ENCODE results near the gene ANKRD13B.
A peak's percentile ranks its signal among the peaks of the same experiment; 100 is the strongest.

ANKRD13B gene

DNA sequence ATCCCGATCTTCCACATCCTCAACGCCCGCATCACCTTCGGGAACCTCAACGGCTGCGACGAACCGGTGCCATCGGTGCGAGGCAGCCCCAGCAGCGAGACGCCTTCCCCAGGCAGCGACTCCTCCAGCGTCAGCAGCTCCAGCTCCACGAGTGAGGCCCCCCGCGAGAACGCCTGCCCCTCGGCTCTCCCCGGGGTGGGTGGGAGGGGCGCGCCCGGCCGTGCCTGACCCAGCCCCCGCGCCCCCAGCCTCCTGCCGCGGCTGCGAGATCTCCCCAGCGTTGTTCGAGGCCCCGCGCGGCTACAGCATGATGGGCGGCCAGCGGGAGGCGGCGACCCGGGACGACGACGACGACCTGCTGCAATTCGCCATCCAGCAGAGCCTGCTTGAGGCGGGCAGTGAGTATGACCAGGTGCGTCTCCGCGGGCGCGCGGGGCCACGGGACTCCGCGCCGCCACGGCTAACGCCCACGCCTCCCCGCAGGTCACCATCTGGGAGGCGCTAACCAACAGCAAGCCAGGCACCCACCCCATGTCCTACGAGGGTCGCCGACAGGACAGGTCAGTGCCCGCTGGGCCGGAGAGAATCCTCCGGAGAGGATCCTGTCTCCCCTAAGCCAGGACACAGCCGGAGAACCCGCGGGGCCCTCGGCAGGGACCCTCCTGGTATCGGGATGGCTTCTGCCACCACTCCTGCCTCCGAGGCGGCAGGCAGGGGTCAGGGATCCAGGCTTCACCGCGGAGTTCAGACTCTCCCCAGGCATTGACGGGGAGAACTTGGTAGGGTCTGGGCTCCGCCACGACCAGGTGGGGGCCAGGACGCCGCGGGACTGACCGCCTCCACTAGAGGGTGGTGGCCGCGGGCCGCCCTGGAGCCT, 19.7 kb downstream of the ANKRD13B start:
- in situ Hi-C loops (cut with MboI; ENCODE audit: low pct_unique_long_range_greater_than_20kb, low sequenced_read_pairs), result loop anchor here (25.0 kb wide), 1 partner anchor 475 kb away; no protein-coding TSS in a partner anchor
- DNase-seq, result no peak

DNA sequence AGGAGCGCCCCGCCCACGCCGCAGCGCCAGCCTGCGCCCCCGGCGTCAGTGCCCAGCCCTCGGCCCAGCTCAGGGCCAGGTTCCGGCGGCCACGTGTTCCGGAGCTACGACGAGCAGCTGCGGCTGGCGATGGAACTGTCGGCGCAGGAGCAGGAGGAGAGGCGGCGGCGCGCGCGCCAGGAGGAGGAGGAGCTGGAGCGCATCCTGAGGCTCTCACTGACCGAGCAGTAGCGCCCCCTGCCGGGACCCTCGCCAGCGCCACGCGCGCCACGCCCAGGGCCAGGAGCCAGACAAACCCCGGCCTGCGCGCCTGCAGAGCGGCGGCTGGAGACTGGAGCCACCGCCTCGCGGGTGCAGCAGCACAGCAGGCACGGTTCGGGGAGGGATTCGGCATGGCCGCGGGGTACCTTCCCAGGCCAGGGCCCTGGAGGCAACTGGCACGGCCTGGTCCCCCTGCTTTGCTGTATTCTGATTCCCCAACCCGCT, 20.5 kb downstream of the ANKRD13B start:
- DNase-seq, result no peak

DNA sequence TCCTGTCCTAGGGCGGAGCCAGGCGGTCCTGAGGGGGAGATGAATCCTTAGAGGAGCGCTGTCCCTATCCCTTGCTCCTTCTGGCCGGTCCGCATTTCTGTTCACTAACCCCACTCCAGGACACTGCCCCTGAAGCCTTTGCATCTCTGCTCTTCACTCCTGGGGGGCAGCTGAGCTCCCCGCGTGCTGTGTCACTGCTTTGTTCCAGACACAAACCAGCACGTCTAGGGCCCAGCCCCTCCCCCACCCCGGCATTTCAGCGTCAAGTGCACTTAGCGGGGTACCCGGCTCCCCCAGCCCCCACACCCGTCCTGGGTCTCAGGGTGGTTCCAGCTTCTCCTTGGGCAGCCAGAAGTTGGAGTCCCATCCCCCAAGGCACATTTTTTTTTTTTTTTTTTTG, 20.9 kb downstream of the ANKRD13B start:
- in situ Hi-C loops (cut with MboI; ENCODE audit: low pct_unique_long_range_greater_than_20kb, low sequenced_read_pairs), result loop anchor here (25.0 kb wide), 1 partner anchor 473 kb away; no protein-coding TSS in a partner anchor
- no peak for DNase-seq

More for the DNA sequence above, 20.5 kb downstream of the ANKRD13B start:
- in situ Hi-C loops (cut with MboI; ENCODE audit: low pct_unique_long_range_greater_than_20kb, low sequenced_read_pairs), result loop anchor here (25.0 kb wide), 1 partner anchor 474 kb away; no protein-coding TSS in a partner anchor

DNA sequence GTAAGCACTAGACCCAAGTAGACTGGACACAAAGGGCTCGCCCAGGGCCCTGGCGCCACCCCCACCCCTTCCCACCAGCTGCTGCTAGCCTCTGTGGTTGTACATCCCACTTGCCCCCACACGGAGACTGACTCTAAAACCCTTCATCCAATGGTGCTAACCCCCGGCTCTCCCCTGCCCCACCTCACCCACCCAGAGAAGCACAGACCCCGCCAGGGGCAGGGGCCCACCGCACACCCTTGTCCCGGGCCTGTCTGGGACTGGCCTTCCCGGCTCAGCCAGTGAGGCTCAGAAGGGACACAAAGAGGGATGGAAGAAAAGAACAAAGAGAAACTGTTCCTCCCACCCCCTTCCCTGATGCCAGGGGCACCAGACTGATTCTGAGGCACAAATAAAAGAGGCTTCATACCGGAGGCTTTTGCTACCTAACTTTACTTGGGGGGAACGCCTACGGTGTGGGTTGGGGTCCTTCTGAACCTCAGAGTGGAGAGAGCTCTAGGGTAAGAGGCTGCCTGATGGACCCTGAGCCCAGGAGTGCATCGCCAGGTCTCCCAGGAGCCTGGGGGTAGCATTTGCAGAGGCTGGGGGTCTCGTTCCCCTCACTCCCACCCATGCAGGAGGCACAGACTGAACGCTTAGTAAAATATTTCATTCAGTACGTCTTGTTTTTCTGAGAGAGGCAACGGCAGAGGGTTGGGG, 21.6 kb downstream of the ANKRD13B start:
- in situ Hi-C loops (cut with MboI; ENCODE audit: low pct_unique_long_range_greater_than_20kb, low sequenced_read_pairs), result loop anchor here (25.0 kb wide), 1 partner anchor 473 kb away; no protein-coding TSS in a partner anchor
- no peak for DNase-seq

DNA sequence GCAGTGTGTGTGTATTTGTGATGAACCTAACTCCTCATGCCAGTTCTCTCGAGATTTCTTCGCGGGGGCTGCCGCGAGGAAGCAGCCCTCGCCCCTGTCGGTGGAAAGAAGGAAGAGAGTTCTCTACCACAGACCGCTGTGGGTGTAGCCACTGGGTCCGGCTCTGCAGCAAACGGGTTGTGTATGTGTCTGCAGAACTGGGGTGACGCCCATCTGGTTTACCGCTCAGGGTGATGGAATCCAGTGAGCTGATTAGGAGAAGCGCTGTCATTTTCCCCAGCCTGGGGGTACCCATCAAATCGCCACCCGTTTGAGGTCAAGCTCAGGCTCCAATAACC, 22.1 kb downstream of the ANKRD13B start:
- in situ Hi-C loops (cut with MboI; ENCODE audit: low pct_unique_long_range_greater_than_20kb, low sequenced_read_pairs), result loop anchor here (25.0 kb wide), 1 partner anchor 472 kb away; no protein-coding TSS in a partner anchor
- peak; percentile 39 for DNase-seq

DNA sequence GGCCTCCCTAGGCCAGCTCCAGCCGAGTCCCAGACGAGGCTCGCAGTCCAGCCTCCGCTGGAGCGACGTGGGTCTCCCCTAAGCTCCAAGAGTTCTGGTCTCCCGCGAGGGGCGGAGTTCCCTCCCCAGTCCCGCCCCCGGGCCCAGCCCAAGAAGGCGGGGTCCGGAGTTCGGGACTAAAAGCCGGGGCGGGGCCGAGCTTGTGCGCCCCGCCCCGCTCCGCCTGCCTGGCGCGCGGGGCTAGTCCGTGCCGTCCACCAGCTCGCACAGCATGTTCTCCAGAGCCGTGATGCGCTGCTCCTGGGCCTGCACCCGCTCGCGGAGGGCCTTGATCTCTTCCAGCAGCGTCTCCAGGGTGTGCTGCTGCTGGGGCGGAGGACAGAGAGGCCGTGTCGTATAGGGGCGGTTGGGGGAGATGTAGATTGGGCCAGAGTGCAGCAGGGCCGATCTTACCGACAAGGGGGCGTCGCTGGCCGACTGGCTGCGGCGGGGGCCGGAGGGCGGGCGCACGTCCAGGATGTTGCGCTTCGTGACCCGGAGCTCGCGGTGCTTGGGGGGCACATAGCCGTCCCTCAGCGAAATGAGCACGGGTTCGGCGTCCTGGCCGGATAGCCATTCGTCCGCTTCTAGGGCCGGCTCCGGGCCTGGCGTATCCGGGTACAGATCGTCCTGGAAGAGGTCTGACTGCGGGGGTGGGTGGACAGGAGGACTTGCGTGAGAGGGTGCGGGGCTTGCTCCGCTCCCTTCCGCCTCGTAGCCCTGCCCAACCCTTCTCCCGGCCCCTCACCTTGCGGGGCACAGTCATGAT, 22.8 kb downstream of the ANKRD13B start:
- no peak for DNase-seq
- in situ Hi-C loops (cut with MboI; ENCODE audit: low pct_unique_long_range_greater_than_20kb, low sequenced_read_pairs), result loop anchor here (25.0 kb wide), 1 partner anchor 472 kb away; no protein-coding TSS in a partner anchor

DNA sequence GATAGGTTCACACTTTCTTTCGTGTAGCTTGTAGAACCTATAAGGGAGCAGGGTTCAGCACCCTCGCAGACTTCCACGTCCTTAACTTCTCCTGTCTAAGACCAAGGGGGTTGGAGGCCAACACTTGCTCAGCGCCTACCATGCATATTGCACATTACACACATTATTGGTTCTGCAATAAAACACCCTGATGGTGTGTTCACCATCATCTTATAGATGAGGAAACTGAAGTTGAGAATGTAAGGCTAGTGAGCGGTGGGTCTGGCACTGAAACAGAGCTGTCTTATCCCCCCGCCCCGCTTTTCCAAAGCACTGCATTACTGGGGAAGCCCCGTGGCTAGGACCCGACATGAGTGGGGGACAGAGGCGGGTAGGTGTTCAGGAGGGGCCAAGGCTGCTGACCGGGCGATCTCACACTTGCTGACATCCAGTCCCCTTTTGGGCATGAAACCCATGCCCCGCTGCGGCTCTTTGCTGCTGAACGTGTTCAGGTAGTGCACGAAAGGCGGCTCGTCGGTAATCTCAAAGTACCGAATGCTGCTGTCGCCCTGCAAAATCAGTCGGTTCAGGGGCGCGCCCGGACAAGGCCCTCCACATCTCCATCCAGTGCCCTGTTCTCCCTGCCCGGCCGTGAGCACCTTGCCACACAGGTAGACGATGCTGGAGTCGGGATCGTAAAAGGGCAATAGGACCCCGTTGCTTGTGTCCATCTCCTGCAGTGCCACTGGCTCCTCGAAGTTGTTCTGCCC, 23.5 kb downstream of the ANKRD13B start:
- DNase-seq, result no peak
- in situ Hi-C loops (cut with MboI; ENCODE audit: low pct_unique_long_range_greater_than_20kb, low sequenced_read_pairs), result loop anchor here (25.0 kb wide), 1 partner anchor 471 kb away; no protein-coding TSS in a partner anchor

DNA sequence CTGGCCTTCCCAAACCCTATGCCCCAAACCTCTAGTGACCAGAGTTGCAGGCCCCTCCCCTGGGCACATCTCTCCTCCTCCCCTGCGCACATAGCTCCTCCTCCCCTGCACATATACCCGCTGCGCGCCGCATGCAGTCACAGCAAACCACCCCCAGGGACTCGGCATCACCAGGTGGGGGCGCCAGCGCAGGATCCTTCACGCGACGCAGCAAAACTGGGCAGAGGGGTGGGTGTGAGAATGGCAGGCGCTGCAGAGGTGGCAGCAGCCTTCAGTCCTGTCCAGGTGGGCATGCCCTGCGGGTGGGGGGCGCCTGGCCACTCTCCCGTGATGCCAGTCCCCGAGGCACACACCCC, 24.2 kb downstream of the ANKRD13B start:
- peak; percentile 95 for DNase-seq
- in situ Hi-C loops (cut with MboI; ENCODE audit: low pct_unique_long_range_greater_than_20kb, low sequenced_read_pairs), result loop anchor here (25.0 kb wide), 1 partner anchor 470 kb away; no protein-coding TSS in a partner anchor

DNA sequence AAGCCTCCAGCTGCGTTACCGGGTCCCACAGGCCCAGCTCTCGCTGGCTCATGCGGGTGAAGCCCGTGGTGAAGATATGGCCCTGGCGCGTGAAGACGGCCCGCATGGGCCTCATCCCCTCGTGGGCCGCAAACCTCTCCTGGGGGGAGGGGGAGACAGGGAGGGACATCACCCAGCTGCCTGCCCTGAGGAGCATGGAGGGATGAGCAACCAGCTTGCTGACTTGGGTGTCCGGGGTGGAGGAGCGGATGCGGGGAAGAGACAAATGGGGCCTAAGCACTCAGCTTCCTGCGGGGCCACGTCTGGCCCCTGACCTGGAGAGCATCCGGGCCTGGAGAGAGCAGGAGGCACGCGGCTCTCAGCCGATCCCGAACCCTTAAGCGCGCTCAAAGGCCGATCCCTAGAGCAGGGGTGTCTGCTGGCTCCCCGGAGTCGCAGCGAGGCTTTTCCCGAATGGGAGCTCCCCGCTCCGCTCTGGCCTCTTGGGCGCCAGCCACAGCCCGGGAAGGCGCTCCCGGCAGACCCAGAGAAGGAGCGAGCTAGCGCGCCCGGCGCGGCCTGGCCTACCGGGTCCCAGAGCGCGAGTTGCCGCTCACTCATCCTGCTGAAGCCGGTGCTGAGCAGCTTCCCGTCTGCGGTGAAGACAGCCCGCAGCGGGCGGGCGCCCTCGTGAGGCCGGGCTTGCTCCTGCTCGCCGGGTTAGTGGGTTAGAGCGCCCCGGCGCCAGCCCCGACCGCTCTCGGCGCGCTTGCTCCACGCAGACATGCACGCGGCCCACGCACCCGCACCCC, 24.7 kb downstream of the ANKRD13B start:
- in situ Hi-C loops (cut with MboI; ENCODE audit: low pct_unique_long_range_greater_than_20kb, low sequenced_read_pairs), result loop anchor here (25.0 kb wide), 1 partner anchor 470 kb away; no protein-coding TSS in a partner anchor

DNA sequence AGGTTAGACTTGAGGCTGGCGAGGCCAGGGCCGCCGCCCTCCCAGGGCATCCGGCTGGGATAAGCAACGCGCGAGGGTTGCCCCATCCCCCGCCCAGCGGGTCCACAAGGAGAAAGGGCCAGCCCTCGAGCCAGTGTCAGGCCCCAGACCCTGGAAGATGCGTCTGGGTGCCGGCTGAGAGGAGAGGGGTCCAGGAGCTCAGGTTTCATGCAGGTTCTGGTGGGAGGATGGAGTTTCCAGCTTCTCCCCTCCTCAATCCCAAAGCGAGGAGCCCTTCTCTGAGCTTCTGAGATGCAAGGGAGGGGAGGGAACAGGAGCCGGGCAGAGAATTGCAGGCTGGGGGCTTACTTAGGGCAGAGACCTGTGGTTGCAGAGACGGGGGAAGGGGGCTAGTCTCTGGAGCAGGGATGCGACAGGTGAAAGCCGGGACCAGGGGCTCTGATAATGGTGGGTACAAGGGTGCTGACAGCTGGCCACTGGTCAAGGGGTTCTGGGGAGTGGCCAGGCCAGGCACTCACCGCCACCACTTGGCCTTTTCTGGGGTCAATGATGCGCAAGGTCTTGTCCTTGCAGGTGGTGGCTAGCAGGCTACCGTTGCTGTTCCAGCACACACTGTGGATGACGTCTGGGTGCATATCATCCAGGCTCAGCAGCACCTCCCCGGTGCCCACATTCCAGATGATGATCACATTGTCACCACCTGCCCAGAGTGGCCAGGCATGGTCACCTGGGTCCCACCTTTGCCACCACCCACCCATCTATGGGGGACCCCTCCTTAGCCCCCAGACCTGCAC, 25.5 kb downstream of the ANKRD13B start:
- no peak for DNase-seq
- in situ Hi-C loops (cut with MboI; ENCODE audit: low pct_unique_long_range_greater_than_20kb, low sequenced_read_pairs), result loop anchor here (25.0 kb wide), 1 partner anchor 469 kb away; no protein-coding TSS in a partner anchor

More for the DNA sequence above, 24.7 kb downstream of the ANKRD13B start:
- DNase-seq, result peak; percentile 89

DNA sequence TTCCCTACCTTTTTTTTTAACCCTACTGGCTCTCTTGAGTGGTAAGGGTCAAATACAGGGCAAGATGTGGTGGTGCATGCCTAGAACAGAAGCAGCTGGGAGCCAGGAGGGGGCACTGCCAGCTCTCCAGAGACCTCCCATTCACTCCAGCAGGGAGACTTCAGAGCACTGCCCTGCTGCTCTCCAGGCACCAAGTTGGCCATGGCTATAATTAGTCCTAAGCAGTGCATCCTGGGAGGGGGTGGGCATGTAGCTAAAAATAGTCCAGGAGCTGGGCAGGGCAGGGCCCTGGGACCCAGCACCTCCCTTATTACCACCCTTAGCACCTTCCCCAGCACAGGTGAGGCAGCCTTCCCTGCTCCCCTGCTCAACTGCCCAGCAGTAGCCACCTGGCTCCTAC, 26.3 kb downstream of the ANKRD13B start:
- in situ Hi-C loops (cut with MboI; ENCODE audit: low pct_unique_long_range_greater_than_20kb, low sequenced_read_pairs), result loop anchor here (25.0 kb wide), 1 partner anchor 468 kb away; no protein-coding TSS in a partner anchor
- peak; percentile 70 for DNase-seq

DNA sequence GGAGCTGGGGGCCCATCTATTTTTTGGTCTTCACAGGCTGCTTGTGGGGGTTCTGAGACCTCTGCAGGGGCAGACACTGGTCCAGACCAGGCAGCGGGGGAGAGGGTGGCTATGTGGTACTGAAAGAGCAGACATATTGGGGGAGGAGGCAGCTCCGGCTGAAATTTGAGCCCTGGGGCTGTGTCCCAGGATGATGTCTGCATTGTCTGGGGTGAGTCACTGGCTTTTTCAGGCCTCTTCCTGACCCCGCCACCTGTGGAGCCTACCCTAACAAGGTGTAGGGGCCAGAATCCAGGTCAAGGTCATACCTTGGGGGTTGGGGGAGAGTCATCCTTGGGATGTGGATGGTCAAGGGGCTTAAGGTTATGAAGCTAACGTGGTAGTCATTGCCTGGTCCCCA, 27.3 kb downstream of the ANKRD13B start:
- no peak for DNase-seq
- in situ Hi-C loops (cut with MboI; ENCODE audit: low pct_unique_long_range_greater_than_20kb, low sequenced_read_pairs), result loop anchor here (25.0 kb wide), 1 partner anchor 467 kb away; no protein-coding TSS in a partner anchor

DNA sequence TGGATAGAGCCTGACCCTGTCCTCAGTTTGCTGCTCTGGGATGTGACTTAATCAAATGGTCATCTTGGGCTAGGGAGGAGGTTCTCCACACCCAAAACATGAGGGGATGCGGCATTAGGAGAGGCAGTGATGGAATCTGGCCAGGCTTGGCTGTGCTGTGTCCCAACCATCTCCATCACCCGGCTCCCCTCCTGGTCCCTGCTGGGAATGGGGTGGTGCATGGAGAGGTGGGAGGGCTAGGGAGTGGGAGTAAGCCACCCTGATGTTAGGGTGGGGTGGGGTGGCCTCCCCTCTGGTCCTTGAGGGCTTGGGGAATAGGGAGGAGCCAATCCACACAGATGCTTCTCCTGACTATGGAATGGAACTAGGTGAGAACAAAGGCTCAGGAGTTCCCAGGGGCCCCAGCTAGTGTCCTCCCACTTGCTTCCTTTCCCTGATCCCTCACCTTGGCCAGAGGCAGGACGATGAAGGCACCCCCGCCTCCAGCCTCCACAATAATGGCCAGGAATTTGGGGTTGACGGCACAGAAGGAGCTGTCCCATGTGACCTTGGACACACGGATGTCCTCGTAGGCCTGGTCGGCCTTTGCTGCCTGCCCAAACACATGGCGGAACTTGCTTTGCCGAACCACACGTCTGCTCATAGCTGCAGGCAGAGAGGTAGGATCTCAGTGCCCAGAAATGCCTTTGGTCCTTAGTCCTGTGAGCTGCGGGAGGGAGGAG, 28.0 kb downstream of the ANKRD13B start:
- DNase-seq, result no peak
- in situ Hi-C loops (cut with MboI; ENCODE audit: low pct_unique_long_range_greater_than_20kb, low sequenced_read_pairs), result loop anchor here (25.0 kb wide), 1 partner anchor 466 kb away; no protein-coding TSS in a partner anchor

DNA sequence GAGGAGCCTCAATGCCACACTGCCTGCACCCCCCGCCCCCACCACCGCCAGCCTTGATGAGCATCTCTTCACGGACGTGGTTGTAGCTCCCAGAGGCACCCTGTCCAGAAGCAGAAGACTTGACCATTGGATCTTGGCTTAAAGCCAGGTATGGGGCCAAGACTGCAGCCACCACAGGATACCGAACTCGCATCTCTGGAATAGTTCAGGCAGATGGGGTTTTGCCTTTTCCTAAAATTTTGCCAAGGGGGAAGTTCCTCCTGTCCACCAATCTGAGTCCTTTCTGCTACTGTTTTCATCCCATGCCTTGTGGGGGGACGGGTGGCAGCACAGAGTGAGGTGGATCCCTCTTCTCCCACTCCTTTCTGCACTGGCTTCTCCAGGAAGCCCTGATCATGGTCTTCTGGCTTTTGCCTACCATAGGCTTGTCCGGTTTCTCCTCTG, 28.8 kb downstream of the ANKRD13B start:
- in situ Hi-C loops (cut with MboI; ENCODE audit: low pct_unique_long_range_greater_than_20kb, low sequenced_read_pairs), result loop anchor here (25.0 kb wide), 1 partner anchor 466 kb away; no protein-coding TSS in a partner anchor
- no peak for DNase-seq

DNA sequence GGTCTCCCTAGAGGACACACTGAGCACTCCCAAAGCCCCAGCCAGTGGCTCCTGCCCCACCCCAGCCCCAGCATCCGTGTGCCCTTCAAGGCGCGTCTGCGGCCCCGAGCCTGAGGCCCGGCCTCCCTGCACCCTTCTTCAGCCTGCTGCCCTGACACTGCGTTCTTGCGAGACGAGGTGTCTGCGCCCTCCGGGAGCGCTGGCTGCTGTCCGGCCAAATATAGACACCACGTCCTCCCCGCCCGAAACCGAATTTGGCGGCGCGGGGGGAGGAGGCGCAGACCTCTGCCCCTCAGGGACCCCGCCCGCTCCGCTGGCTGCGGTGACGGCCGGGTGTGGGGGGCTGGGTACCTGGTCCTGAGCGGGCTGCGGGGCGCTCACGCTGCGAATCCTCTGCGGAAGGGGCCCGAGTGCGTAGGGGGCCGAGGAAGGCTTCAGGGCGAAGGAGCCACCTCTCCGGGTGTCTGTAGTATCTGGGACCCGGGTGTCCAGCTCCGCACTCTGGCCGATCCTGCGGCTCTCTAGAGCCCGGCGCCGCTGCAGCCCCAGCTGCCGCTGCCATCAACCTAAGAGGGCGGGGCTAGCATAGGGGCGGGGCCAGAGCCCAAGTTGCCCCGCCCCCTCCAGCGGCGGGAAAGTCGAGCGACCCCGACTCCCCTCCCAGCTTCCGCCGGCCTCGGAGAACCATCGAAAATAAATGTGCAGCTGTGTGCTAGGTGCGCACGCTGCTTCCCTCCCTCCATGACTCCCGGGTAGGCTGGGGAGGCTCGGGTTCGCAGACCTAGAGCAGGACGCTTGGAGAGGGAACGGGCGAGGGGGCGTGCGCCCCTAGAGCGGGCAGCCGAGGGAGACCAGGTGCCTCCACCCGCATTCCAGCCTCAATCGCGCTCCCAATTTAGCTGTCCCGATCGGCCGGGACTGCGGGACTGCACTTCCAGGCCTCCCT, 29.7 kb downstream of the ANKRD13B start, which contains the start of gene CORO6:
Gene CORO6, minus strand, starts transcription at position 576 of the 946 bp plus-strand sequence. CDS start 1,491 bp downstream, outside the sequence.
- in situ Hi-C loops (cut with MboI; ENCODE audit: low pct_unique_long_range_greater_than_20kb, low sequenced_read_pairs), result loop anchor here (25.0 kb wide), 1 partner anchor 465 kb away; no protein-coding TSS in a partner anchor
- DNase-seq, result peak; percentile 85
